Measurements from ENCODE around the gene KCTD4. TPM values are rescaled to one million over a fixed set of nuclear protein-coding genes. Genes with fewer than 3 reads are reported as not detected.

KCTD4 gene
- total and polyA plus RNA-seq, 3 donors from 2014 or later, result not detected

GRCh38 chr13:45242070-45242469 is 41.2 kb upstream of the KCTD4 start:
- no peak overlapping the region for H3K4me3 ChIP-seq
- H3K27me3 ChIP-seq, result no peaks in the 10 kb centered on the region
- TF ChIP-seq, protein P1, sequence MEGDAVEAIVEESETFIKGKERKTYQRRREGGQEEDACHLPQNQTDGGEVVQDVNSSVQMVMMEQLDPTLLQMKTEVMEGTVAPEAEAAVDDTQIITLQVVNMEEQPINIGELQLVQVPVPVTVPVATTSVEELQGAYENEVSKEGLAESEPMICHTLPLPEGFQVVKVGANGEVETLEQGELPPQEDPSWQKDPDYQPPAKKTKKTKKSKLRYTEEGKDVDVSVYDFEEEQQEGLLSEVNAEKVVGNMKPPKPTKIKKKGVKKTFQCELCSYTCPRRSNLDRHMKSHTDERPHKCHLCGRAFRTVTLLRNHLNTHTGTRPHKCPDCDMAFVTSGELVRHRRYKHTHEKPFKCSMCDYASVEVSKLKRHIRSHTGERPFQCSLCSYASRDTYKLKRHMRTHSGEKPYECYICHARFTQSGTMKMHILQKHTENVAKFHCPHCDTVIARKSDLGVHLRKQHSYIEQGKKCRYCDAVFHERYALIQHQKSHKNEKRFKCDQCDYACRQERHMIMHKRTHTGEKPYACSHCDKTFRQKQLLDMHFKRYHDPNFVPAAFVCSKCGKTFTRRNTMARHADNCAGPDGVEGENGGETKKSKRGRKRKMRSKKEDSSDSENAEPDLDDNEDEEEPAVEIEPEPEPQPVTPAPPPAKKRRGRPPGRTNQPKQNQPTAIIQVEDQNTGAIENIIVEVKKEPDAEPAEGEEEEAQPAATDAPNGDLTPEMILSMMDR (IDR thresholded peaks at IDR 0.05), result no peak
- no peak for TF ChIP-seq POLR2A (IDR thresholded peaks at IDR 0.05)
- no peaks in the 10 kb centered on the region for H3K36me3 ChIP-seq (ENCODE audit: low read depth, missing control alignments)
- H3K27ac ChIP-seq, result no peak overlapping the region
- no peak for DNase-seq
- no peaks in the 10 kb centered on the region for H3K9me3 ChIP-seq
- no peaks in the 10 kb centered on the region for H3K4me1 ChIP-seq
- intact Hi-C loops (cut with DNase I; ENCODE audit: low total_unique reads), result no loop called here
- 15 to 31% methylated on average over 3 of the region's 3 CpGs for WGBS, 2 donors

- H3K4me1 ChIP-seq, result no peaks in the 10 kb centered on the region
- no peaks in the 10 kb centered on the region for H3K27me3 ChIP-seq
- intact Hi-C loops (cut with DNase I; ENCODE audit: low total_unique reads), result no loop called here
- no peaks in the 10 kb centered on the region for H3K36me3 ChIP-seq (ENCODE audit: low read depth, missing control alignments)
- TF ChIP-seq, protein P1 (IDR thresholded peaks at IDR 0.05), result no peak
- no peak for TF ChIP-seq POLR2A (IDR thresholded peaks at IDR 0.05)
- no peaks in the 10 kb centered on the region for H3K9me3 ChIP-seq
- H3K27ac ChIP-seq, result no peak overlapping the region
- no peak for DNase-seq
- H3K4me3 ChIP-seq, result no peak overlapping the region
Observed at GRCh38 chr13:45240143-45240542, 39.3 kb upstream of the KCTD4 start.

GRCh38 chr13:45238945-45239795 is 38.3 kb upstream of the KCTD4 start:
- 80 to 88% methylated on average over 4 of the region's 4 CpGs for WGBS, 2 donors
- TF ChIP-seq POLR2A (IDR thresholded peaks at IDR 0.05), result no peak
- TF ChIP-seq, protein P1 (IDR thresholded peaks at IDR 0.05), result no peak
- Histone ChIP-seq H3K27me3 (no peaks in the 10 kb centered on the region), H3K4me3 (no peak overlapping the region), H3K36me3 (ENCODE audit: low read depth, missing control alignments) (no peaks in the 10 kb centered on the region), H3K27ac (no peak overlapping the region), H3K4me1 (no peaks in the 10 kb centered on the region), H3K9me3 (no peaks in the 10 kb centered on the region)
- intact Hi-C loops (cut with DNase I; ENCODE audit: low total_unique reads), result no loop called here
- DNase-seq, result no peak

DNA sequence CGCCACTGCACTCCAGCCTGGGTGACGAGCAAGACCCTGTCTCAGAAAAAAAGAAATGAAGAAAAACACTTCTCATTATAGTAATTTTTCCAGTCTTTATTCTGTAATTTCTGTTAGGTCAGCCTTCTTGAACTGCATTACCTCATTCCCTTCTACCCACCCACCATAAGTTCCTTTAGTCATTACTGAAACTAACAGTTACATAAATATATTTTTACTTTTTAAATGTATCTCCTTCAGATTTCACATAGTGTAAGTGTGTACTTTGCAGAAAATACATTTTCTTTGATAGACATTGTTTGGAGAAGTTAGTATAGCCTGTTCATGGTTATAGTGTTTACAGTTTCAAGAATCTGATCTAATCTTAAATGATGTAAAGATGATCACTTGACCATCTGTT is 31.7 kb upstream of the KCTD4 start:
- WGBS, 2 donors, result 90 to 96% methylated on average over 2 of the region's 2 CpGs
- no peaks in the 10 kb centered on the region for H3K27me3 ChIP-seq
- H3K9me3 ChIP-seq, result no peaks in the 10 kb centered on the region
- DNase-seq, result no peak
- no peak for TF ChIP-seq POLR2A (IDR thresholded peaks at IDR 0.05)
- TF ChIP-seq, protein P1 (IDR thresholded peaks at IDR 0.05), result no peak
- H3K27ac ChIP-seq, result no peak overlapping the region
- H3K36me3 ChIP-seq (ENCODE audit: low read depth, missing control alignments), result no peaks in the 10 kb centered on the region
- H3K4me3 ChIP-seq, result no peak overlapping the region
- intact Hi-C loops (cut with DNase I; ENCODE audit: low total_unique reads), result no loop called here
- H3K4me1 ChIP-seq, result no peaks in the 10 kb centered on the region

DNA sequence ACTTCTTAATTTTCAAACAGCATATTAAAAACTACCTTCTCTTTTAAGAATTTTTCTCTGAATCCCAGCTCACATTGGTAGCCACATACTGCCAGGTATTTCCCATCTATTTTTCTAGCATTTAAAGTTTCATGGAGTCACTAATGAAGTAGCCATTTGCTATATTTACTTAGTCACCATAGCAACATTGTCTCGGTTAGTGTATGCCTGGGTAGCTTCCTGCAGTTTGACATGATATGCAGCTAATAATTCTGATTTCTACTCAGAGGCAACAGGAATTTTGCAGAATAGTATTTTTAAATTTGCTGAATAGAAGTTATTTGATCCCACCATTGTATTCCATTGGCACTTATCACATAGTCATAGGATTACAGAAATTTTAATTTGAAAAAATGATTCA is 30.9 kb upstream of the KCTD4 start:
- Histone ChIP-seq H3K4me1 (no peaks in the 10 kb centered on the region), H3K4me3 (no peak overlapping the region), H3K9me3 (no peaks in the 10 kb centered on the region), H3K27ac (no peak overlapping the region), H3K36me3 (ENCODE audit: low read depth, missing control alignments) (no peaks in the 10 kb centered on the region), H3K27me3 (no peaks in the 10 kb centered on the region)
- no peak for TF ChIP-seq POLR2A (IDR thresholded peaks at IDR 0.05)
- TF ChIP-seq, protein P1 (IDR thresholded peaks at IDR 0.05), result no peak
- 34 to 39% methylated on average over 1 of the region's 1 CpG for WGBS, 2 donors
- DNase-seq, result no peak
- intact Hi-C loops (cut with DNase I; ENCODE audit: low total_unique reads), result no loop called here

Data from testis (tissue), 3 donors.